Adrenal gland (tissue), 5 donors: ENCODE results near the gene TOP2B.

ENCODE experiments used
- POLR2A ChIP-seq, 2 donors: fragments of 450-650 bp; IDR thresholded peaks; one replicate each; pipeline ENCODE4 v1.6.1; 2017; ENCODE audit warnings: antibody characterized with exemption in 2 of 2, mild to moderate bottlenecking in 2 of 2, moderate library complexity in 1 of 2
- TF ChIP-seq, protein P1 (sequence below), 6 experiments: fragments of 450-650 bp in 4 of 6; fragments of 200-600 bp in 2 of 6; sonication (generic) in 1 of 6; IDR thresholded peaks; 1 replicate in 5 of 6; 2 replicates in 1 of 6; pipeline versions ENCODE4 v1.5.1 to v1.8.0; 2016 to 2021; ENCODE audit warnings: antibody characterized with exemption in 6 of 6, mild to moderate bottlenecking in 2 of 6, moderate library complexity in 1 of 6
- donor health status: DM: no; HTN: no; CAD: no.

DNA sequence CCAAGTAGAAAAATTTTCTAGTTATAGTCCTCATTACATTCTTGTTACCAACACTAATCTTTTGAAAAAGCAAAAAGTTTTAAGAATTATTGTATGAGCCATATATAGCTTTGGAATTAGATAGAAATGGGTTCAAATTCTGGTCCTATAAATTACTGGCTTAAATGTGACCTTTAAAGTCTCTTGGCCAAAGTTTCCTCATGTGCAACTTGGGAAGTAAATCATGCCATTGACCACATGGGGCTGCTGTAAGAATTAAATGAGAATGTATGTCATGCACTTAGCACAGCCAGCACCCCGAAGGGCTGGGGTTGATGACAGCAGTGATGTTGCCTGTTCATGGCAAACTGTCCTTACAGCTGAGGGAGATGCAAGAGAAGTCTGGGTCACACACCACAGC lies 108.3 kb downstream of the TOP2B start:
- TF ChIP-seq, protein P1, sequence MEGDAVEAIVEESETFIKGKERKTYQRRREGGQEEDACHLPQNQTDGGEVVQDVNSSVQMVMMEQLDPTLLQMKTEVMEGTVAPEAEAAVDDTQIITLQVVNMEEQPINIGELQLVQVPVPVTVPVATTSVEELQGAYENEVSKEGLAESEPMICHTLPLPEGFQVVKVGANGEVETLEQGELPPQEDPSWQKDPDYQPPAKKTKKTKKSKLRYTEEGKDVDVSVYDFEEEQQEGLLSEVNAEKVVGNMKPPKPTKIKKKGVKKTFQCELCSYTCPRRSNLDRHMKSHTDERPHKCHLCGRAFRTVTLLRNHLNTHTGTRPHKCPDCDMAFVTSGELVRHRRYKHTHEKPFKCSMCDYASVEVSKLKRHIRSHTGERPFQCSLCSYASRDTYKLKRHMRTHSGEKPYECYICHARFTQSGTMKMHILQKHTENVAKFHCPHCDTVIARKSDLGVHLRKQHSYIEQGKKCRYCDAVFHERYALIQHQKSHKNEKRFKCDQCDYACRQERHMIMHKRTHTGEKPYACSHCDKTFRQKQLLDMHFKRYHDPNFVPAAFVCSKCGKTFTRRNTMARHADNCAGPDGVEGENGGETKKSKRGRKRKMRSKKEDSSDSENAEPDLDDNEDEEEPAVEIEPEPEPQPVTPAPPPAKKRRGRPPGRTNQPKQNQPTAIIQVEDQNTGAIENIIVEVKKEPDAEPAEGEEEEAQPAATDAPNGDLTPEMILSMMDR (IDR thresholded peaks at IDR 0.05) = no peak
- no peak for TF ChIP-seq POLR2A (IDR thresholded peaks at IDR 0.05)
